HG03354 (cell line): ENCODE results near the gene LPP.
A peak's percentile ranks its signal among the peaks of the same experiment; 100 is the strongest.

Source experiments
- ATAC-seq: cut with Tn5 transposase; IDR thresholded peaks from one replicate; pipeline ENCODE4 v1.9.1; 2021; ENCODE audit warnings: mild to moderate bottlenecking; ENCODE audit not compliant: unreplicated experiment, poor library complexity, severe bottlenecking

LPP gene

DNA sequence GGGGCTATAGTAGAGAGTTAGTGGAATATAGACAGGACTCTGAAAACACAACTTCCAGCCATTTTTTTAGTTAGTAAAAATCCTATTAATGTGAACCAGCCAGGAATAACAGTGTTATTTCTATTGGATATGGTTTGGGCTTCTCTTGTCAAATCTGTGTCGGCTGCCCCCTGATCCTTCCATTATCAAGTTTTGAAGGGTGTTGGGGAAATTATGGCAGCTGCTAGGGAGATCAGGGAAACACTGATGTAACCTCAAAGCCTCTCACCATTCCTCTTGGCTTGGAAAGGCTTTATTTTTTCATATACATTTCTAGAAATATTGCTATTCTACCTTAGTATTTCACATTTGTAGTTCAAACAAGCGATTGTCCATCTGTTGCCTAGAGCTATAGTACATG lies 724.1 kb downstream of the LPP start:
- ATAC-seq = no peak

- ATAC-seq = no peak
These were observed 728.1 kb downstream of the LPP start for GRCh38 chr3:188881954-188882641.

- ATAC-seq = no peak
These were observed 730.5 kb downstream of the LPP start for GRCh38 chr3:188884299-188885043.

- ATAC-seq = no peak
These were observed 734.5 kb downstream of the LPP start for GRCh38 chr3:188888321-188889053.

- no peak for ATAC-seq
These were observed 735.1 kb downstream of the LPP start for GRCh38 chr3:188889054-188889491.

GRCh38 chr3:188890572-188891270 lies 736.8 kb downstream of the LPP start:
- no peak for ATAC-seq

GRCh38 chr3:188899881-188900280 lies 745.9 kb downstream of the LPP start:
- no peak for ATAC-seq

GRCh38 chr3:188900421-188900951 lies 746.5 kb downstream of the LPP start:
- no peak for ATAC-seq

- no peak for ATAC-seq
These were observed 747.2 kb downstream of the LPP start for GRCh38 chr3:188901126-188901525.

- no peak for ATAC-seq
These were observed 747.8 kb downstream of the LPP start for GRCh38 chr3:188901671-188902287.

- ATAC-seq = no peak
These were observed 750.7 kb downstream of the LPP start for GRCh38 chr3:188904670-188905069.

GRCh38 chr3:188905547-188905946 lies 751.6 kb downstream of the LPP start:
- no peak for ATAC-seq

DNA sequence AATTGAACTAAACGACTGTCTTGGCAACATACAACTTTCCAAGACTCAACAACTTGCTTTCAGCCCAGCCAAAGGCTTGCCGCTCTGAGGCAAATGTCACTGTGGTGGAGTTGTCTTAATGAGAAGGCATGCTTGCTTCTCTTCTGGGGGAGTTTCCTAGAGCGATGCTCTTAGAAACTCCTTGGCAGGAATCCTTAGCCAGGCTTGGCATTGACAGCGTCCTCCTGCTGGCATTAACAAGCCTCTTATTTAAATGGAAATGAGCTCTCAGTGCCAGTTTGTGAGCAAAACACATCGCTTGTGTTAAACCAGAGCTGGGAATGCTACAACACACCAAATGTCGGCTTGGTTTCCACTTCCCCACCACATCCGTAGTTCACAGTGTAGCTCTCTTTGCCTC lies 752.3 kb downstream of the LPP start:
- no peak for ATAC-seq

GRCh38 chr3:188908002-188908850 lies 754.3 kb downstream of the LPP start:
- no peak for ATAC-seq

DNA sequence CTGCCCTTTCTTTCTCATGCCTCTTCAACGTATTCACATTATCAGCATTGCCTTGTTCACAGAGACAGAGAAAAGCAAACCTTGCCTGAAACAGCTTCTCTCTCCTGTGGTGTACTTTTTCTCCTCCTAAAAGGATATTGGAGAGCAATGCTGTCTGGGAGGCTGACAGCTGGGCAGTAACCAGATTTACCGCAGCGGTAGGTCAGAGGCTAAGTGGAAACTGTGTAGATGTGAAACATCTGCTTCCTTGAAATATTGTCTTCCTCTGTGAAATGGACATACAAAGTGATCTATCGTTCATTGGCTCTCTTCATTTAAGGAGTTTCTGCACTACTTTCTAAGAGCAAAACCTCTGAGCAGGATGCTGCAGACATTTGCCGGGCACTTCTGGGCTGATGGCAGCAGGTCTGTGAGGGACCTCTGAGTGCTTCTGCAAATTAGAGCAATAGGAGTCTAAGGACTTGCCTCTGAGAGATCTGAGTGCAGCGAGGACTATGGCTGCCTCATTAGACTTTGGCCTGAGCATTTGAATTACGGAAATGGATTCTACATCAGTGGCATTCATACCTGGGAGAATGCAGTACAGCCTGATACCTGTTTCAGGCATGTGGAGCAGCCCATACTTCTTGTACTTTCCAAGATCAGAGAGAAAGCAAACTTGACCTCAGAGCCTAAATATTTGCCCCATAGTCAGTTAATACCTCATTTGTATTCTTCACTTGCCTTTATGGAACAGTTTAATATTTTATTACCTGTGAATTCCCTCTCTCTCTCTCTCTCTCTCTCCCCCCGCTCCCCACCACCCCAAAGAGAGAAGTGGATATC lies 757.3 kb downstream of the LPP start:
- ATAC-seq = no peak

GRCh38 chr3:188913084-188913483 lies 759.1 kb downstream of the LPP start:
- no peak for ATAC-seq

GRCh38 chr3:188914552-188914951 lies 760.6 kb downstream of the LPP start:
- peak; percentile 54 for ATAC-seq

GRCh38 chr3:188915127-188915526 lies 761.2 kb downstream of the LPP start:
- ATAC-seq = no peak
